ENCODE measurements around the gene CSHL1. TPM values are rescaled to one million over a fixed set of nuclear protein-coding genes. Genes with fewer than 3 reads are reported as not detected.
A peak's percentile ranks its signal among the peaks of the same experiment; 100 is the strongest.
"Not testable (repeated sequence)": the region's sequence is repeated elsewhere in the genome, so short reads cannot be mapped to it uniquely, and the experiment has no call there.

The CSHL1 gene
- total RNA-seq, 1 donor from 2014 or later, result not detected

DNA sequence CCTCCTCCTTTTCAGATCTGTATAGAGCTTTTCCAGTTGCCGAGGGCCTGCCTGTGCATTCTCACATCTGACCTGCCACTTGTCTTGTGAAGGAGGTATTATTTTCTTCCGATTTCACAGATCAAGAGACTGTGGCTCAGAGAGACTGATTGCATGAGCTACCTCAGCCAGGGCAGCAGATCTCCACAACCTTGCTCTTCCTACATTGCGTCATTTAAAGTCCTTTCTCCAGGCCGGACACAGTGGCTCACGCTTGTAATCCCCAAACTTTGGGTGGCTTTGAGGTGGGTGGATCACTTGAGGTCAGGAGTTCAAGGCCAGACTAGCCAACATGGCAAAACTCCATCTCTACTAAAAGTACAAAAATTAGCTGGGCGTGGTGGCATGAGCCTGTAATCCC, 9.0 kb upstream of the CSHL1 start:
- FAIRE-seq, result not testable (repeated sequence)

DNA sequence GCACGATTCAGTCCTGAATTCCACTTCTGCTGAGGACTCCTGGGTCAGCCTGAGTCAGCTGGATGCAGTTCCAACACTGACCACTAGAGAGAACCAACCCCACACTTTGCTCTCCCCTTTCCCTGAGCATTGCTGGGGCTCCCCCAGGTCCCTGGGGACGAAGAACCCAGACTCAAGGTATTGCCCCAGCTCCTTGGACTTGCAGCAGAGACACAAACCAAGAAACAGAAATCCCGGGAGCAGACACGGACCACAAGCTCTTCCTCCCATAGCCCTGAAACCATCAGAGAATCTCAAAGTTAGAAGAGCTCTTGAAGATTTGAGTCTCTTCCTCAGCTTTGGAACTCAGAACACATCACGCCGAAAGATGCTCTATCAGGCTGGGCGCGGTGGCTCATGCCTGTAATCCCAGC, 8.3 kb upstream of the CSHL1 start:
- DNase-seq (ENCODE audit: low spot score in 2 of 2), result peak in 1 of 2 donors; percentile 81

More for the DNA sequence above, 9.0 kb upstream of the CSHL1 start:
- DNase-seq (ENCODE audit: low spot score in 2 of 2), result not testable (repeated sequence)

DNA sequence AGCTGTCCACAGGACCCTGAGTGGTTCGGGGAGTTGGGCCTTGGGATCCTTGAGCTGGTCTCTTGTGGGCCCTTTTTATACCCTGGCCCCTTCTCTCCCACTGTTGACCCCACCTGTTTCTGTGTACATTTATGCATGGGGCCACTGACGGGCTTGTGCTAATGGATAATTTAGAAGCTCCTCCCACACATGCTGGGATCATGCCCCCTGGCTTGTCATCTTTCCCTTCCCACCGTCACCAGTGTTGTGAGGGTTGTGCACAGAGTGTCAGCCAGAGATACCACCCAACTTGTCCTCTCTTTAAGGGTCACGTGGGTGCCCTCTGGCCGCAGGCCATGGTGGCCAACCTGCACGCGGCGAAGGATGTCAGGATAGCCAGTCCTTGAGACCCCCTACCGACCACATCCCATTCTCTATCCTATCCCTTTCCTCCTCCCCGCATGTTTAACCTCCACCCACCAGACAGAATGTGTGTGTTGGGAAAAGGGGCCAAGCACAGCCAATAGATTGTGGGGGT, 7.8 kb upstream of the CSHL1 start, which contains the start of gene GH1:
TSS of gene GH1 (minus strand) at position 51 of the 517 bp plus-strand sequence. CDS start 63 bp downstream, outside the sequence.
- DNase-seq (ENCODE audit: low spot score in 2 of 2); FAIRE-seq: not testable (repeated sequence)

More for the DNA sequence above, 8.3 kb upstream of the CSHL1 start:
- FAIRE-seq, result no peak

- FAIRE-seq, result no peak
- DNase-seq (ENCODE audit: low spot score in 2 of 2), result no peak
Observed at GRCh38 chr17:63918305-63918704, 7.2 kb upstream of the CSHL1 start.

DNA sequence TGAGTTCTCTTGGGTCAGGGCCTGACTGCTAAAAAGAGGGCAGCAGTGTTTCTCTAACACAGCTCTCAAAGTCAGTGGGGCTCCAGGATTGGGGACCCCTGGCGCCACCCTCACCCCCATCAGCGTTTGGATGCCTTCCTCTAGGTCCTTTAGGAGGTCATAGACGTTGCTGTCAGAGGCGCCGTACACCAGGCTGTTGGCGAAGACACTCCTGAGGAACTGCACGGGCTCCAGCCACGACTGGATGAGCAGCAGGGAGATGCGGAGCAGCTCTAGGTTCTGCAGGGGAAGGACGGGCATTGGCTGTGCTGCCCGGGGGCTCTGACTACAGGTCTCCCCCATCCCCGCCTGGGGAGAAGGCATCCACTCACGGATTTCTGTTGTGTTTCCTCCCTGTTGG, 6.6 kb upstream of the CSHL1 start:
- no peak for FAIRE-seq
- DNase-seq (ENCODE audit: low spot score in 2 of 2), result no peak

DNA sequence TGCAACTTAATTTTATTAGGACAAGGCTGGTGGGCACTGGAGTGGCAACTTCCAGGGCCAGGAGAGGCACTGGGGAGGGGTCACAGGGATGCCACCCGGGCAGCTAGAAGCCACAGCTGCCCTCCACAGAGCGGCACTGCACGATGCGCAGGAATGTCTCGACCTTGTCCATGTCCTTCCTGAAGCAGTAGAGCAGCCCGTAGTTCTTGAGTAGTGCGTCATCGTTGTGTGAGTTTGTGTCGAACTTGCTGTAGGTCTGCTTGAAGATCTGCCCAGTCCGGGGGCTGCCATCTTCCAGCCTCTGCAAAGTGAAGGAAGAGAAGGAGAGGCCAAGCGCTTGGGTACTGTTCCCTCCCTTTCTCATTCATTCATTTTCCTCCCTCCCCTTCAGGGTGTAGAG, 6.1 kb upstream of the CSHL1 start:
- not testable (repeated sequence) for FAIRE-seq; DNase-seq (ENCODE audit: low spot score in 2 of 2)

GRCh38 chr17:63916566-63917185, 5.6 kb upstream of the CSHL1 start:
- no peak for FAIRE-seq
- DNase-seq (ENCODE audit: low spot score in 2 of 2), result no peak

- not testable (repeated sequence) for DNase-seq (ENCODE audit: low spot score in 2 of 2); FAIRE-seq
Observed at GRCh38 chr17:63915753-63916152, 4.7 kb upstream of the CSHL1 start.

DNA sequence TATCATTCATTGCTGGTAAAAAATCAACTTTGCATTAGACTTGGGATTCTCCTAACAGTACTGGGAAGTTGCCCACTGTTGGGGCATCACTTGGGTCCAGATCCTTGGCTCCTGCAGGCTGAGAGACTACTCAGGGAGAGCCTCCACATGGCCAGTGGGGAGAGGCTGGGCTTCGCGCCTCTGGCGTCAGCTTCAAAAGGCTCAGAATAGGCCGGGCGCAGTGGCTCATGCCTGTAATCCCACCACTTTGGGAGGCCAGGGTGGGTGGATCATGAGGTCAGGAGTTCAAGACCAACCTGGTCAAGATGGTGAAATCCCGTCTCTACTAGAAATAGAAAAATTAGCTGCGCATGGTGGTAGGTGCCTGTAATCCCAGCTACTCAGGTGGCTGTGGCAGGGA, 3.4 kb upstream of the CSHL1 start:
- FAIRE-seq (no peak), DNase-seq (ENCODE audit: low spot score in 2 of 2) (no peak)

DNA sequence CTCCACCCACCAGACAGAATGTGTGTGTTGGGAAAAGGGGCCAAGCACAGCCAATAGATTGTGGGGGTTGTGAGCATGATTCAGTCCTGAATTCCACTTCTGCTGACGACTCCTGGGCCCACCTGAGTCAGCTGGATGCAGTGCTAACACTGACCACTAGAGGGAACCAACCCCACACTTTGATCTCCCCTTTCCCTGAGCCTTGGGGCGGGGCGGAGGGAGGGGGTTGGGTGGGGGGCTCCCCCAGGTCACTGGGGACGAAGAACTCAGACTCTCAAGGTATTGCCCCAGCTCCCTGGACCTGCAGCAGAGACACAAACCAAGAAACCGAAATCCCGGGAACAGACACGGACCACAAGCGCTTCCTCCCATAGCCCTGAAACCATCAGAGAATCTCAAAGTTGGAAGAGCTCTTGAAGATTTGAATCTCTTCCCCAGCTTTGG, 621 bp upstream of the CSHL1 start:
- DNase-seq (ENCODE audit: low spot score in 2 of 2), result peak in 1 of 2 donors; percentile 67
- FAIRE-seq, result no peak

- no peak for FAIRE-seq
- DNase-seq (ENCODE audit: low spot score in 2 of 2), result no peak
Observed at GRCh38 chr17:63910096-63910495, 962 bp downstream of the CSHL1 start.

DNA sequence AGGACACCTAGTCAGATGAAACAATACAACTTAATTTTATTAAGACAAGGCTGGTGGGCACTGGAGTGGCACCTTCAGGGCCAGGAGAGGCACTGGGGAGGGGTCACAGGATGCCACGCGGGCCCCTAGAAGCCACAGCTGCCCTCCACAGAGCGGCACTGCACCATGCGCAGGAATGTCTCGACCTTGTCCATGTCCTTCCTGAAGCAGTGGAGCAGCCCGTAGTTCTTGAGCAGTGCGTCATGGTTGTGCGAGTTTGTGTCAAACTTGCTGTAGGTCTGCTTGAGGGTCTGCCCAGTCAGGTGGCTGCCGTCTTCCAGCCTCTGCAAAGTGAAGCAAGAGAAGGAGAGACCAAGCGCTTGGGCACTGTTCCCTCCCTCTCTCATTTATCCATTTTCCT, 1.5 kb downstream of the CSHL1 start:
- not testable (repeated sequence) for FAIRE-seq; DNase-seq (ENCODE audit: low spot score in 2 of 2)

GRCh38 chr17:63907161-63907778, 3.8 kb downstream of the CSHL1 start:
- DNase-seq (ENCODE audit: low spot score in 2 of 2); FAIRE-seq: not testable (repeated sequence)

- DNase-seq (ENCODE audit: low spot score in 2 of 2); FAIRE-seq: not testable (repeated sequence)
Observed at GRCh38 chr17:63904796-63905195, 6.3 kb downstream of the CSHL1 start.

DNA sequence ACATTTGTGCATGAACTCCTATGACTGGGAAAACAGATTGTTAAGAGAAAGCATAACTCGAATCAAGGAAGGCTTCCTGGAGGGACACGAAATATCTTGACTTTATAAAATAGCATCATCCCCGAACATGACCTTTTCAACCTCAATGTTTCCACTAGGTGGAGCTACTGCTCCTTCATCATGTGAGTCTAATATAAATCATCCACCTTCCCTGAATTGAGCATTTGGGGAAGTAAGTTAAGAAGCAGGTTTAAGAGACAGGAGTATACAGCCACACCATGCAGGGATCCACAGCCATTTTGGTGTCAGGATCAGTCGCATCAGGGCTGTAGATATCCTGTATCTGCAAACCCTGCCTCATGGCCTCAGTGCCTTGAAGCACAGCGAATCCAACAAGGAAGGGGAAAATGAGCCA, 7.3 kb downstream of the CSHL1 start:
- not testable (repeated sequence) for FAIRE-seq; DNase-seq (ENCODE audit: low spot score in 2 of 2)

- FAIRE-seq; DNase-seq (ENCODE audit: low spot score in 2 of 2): not testable (repeated sequence)
Observed at GRCh38 chr17:63901971-63902370, 9.1 kb downstream of the CSHL1 start.

- not testable (repeated sequence) for FAIRE-seq; DNase-seq (ENCODE audit: low spot score in 2 of 2)
Observed at GRCh38 chr17:63898899-63899798, 11.9 kb downstream of the CSHL1 start.

- FAIRE-seq; DNase-seq (ENCODE audit: low spot score in 2 of 2): not testable (repeated sequence)
Observed at GRCh38 chr17:63896524-63897354, 14.3 kb downstream of the CSHL1 start, which contains the start of gene CSH1. Gene CSH1 (minus strand): TSS chr17:63896574. CDS start chr17:63896511, 63 bp downstream.

DNA sequence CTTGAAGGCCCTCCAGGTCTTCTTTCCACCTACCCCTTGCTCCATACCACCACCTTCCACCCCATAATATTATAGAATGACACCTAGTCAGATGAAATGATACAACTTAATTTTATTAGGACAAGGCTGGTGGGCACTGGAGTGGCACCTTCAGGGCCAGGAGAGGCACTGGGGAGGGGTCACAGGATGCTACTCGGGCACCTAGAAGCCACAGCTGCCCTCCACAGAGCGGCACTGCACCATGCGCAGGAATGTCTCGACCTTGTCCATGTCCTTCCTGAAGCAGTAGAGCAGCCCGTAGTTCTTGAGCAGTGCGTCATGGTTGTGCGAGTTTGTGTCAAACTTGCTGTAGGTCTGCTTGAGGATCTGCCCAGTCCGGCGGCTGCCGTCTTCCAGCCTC, 16.2 kb downstream of the CSHL1 start:
- not testable (repeated sequence) for DNase-seq (ENCODE audit: low spot score in 2 of 2); FAIRE-seq
